Activated CD4-positive, alpha-beta T cell treated with anti-CD3 and anti-CD28 coated beads, Interleukin-2, amount 50 U/mL, for 16 hours (primary cell): Measurements from ENCODE around the gene RRAS.
A peak's percentile ranks its signal among the peaks of the same experiment; 100 is the strongest.

Experiments
- DNase-seq: peaks from one replicate; pipeline ENCODE4 v3.0.0-alpha.2; 2020

The RRAS gene

GRCh38 chr19:49676784-49677230, 36.9 kb upstream of the RRAS start:
- DNase-seq: peak; percentile 100

- DNase-seq: peak; percentile 81
These were observed 36.3 kb upstream of the RRAS start for GRCh38 chr19:49676136-49676783.

DNA sequence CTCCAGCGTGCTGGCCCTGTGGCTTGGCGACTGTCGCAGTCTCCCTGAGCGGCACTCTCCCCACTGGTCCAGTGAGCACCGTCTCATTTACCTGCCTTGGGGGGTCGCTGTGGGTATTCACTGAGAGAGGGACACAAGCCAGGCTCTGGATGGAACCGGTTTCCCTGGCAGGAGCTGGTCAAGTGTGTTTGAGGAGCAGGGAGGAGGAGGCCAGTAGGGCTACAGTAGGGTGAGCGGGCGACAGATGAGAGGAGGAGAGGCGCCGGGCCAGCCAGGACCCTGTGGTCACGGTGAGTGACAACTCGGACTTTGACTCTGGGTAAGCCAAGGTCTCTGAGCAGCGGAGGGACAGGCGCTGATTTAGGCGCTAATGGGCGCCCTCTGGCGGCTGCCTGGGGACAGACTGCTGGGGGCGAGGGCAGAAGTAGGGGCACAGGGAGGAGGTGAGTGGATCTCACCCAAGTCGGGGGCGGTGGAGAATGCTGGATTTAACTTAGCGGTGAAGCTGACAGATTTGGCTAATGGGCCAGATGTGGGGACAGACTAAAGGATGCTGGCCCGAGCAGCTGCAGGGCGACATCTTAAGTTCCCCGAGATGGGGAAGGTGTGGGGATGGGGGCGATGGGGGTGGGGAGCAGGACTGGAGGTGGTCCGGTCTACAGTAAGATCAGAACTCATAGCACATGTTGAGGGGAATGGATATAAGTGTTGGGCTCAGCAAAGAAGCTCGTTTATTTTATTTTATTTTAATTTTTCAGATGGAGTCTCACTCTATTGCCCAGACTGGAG, 32.4 kb upstream of the RRAS start:
- peak; percentile 77 for DNase-seq

GRCh38 chr19:49669516-49669915, 29.6 kb upstream of the RRAS start:
- no peak for DNase-seq

DNA sequence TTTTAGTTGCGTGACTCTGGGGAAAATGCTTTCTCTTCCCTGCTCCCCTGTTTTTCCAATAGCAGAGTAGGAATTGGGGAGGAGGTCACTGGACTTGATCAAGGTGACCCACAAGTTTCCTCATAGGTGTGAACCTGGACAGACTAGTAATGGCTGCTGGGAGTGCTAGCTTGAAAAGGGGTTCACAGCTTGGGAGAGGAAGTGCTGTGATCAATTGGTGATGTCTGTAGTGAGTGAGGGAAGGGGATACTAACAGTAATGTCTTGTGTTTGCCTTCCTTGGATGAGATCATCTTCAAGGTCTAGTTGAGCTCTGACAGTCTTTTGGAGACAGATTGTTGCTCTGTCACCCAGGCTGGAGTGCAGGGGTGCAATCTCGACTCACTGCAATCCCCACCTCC, 27.5 kb upstream of the RRAS start:
- DNase-seq: no peak

DNA sequence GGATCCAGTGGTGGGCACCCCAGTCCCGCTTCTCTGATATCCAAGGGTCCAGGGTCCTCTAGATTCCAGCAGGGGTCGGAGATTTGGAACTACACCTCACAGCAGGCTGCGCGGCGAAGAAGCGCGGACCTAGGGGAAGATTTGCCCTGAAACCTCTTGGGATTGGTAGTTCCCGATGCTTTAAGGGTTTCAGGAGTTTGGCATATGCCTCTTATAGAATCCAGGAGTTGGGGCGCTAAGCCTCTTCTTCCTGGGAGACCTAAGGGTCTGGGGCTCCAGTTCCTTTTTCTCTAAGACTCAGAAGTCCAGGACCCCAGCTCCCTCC, 26.1 kb upstream of the RRAS start:
- DNase-seq: no peak

GRCh38 chr19:49665351-49666119, 25.6 kb upstream of the RRAS start, which contains the start of the genes BCL2L12 and IRF3:
TSS of gene BCL2L12 (plus strand) at chr19:49665933. CDS start at chr19:49666693, 760 bp downstream.
TSS of gene IRF3 (minus strand) at chr19:49665857. CDS start at chr19:49664838, 1,019 bp downstream.
- DNase-seq: peak; percentile 99

DNA sequence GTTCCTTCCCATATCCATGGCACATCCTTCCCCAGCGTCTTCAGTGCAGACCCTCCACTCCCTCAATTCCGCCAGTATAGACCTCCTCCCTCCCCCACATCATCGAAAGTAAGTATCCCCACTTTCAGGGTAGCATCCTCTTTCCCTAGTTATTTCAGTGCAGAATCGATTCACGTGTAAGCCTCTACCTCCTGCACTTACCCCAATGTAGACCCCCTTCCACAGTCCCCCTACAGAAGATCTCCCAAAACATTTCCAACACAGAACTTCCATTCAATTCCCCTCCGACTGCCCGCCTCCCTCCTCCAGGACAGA, 25.1 kb upstream of the RRAS start:
- no peak for DNase-seq

DNA sequence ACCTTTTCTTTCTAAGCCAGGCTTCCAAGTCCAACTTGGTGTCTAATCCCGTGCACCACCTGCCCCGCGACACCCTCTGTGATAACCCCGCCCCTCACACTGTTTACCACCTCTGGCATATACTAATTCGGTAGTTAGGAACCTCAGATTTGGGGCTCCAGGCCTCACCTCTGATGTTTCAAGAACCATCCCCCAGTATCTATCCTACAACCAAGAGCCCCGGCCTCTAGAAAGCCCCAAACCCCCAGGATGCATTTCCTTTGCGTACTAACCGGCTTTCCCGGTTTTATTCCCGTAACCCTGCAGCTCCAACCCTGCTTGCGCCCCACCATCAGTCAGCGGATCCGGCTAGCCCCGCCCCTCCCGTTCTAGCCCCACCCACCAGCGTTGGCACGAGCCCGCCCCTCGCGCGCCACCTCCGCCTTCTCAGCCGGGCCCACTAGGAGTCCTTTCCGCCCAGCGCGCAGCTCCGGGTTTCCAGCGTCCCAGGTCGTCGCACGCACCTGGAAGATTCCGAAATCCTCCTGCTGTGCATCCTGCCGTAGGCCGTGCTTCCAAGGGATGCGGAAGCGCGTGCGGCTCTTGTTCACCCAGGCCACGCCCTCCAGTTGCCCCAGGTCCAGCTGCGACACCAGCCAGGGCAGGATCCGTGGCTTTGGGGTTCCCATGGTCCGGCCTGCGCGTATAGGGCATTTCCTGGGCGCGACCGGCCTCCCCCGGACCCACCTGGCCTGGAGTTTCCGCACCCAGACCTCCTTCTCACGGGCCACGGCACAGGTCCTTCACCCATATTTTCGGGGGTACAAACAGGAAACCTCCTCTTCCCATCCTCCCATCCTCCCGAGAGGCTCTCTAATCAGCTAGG, 24.5 kb upstream of the RRAS start:
- DNase-seq: peak; percentile 90

- DNase-seq: no peak
These were observed 23.3 kb upstream of the RRAS start for GRCh38 chr19:49663224-49663623.

DNA sequence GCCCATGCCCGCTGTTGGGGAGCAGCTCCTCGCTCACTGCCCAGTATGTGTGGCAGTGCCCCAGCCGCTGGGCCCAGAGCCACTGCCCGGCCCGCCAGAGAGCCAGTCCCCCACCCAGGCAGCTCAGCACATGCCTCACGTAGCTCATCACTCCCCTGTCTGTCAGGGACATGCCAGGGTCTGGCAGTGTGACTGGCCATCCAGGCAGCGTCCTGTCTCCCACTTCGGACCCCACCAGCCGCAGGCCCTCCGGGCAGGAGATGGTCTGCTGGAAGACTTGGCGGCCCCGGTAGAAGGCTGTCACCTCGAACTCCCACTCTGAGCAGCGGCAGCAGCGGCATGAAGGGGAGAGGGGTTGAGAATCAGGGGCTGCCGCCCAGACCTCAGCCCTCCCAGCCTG, 22.1 kb upstream of the RRAS start:
- no peak for DNase-seq

- DNase-seq: no peak
These were observed 20.5 kb upstream of the RRAS start for GRCh38 chr19:49660338-49660961.

GRCh38 chr19:49658566-49659442, 18.9 kb upstream of the RRAS start:
- no peak for DNase-seq

DNA sequence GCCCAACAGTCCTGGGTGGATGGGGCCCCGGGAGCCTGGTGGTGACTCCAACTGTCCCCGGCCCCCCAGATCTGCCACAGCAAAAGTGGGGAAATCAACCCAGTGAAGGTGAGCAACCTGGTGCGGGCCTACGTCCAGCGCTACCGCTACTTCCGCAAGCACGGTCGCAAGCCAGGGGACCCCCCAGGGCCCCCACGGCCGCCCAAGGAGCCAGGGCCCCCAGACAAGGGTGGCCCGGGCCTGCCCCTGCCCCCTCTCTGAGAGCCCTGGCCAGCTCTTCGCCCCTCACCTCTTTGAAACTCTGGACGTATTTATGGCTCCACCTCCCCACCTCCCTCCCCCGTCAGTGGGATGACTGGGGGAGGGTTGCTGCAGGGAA, 18.2 kb upstream of the RRAS start:
- no peak for DNase-seq

GRCh38 chr19:49657493-49658138, 17.7 kb upstream of the RRAS start:
- no peak for DNase-seq

DNA sequence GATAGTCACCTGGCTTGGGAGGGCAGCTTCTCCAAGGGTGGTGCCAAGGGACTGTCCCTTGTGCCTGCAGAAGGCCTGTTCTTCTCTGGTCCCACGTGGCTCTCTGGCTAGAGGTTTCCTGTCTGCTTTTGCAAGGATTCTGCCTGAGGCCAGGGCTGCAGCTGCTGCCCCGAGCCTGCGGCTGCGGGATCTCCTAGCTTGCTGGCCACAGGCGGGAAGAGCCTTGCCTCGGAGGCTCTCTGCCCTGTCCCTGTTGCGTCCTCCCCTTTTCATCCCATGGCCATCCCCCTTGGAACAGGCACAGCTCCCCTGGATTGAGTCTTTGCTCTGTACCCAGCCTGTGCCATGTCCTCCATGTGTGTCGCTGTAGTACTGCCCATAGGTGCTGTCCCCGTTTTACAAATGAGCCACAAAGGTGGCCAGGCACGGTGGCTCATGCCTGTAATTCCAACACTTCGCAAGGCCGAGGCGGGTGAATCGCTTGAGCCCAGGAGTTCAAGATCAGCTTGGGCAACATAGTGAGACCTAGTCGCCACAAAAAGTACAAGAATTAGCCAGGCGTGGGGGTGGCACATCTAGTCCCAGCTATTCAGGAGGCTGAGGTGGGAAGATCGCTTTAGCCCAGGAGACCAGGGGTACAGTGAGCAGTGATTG, 16.6 kb upstream of the RRAS start:
- DNase-seq: no peak

GRCh38 chr19:49655570-49656455, 15.9 kb upstream of the RRAS start:
- DNase-seq: no peak

GRCh38 chr19:49654581-49654980, 14.6 kb upstream of the RRAS start:
- no peak for DNase-seq

GRCh38 chr19:49653466-49653806, 13.5 kb upstream of the RRAS start:
- no peak for DNase-seq
